Measurements from ENCODE around the gene BUB3.

Gene BUB3

DNA sequence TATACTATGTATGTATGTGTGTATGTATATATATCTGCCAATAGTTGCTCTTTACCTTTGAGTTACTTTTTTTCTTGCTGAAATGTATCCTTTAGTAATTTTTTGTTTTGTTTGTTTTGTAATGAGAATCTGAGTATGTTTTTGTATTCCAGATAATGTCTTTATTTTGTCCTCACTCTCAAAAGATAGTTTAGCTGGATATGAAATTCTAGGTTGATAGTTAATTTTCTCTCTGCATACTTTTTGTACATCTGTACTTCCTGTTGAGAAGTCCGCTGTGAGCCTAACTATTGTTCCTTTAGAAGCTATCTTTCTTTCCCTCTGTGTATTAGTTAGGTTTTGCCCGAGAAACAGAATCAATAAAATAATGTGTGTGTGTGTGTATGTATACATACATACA lies 29.5 kb downstream of the BUB3 start:
- no peaks in the 10 kb centered on the region for H3K79me2 ChIP-seq (ENCODE audit: insufficient read depth, low read length)
- no peaks in the 10 kb centered on the region for H3K9me2 ChIP-seq (replicated peaks; ENCODE audit: low read depth, low read length)
- no peaks in the 10 kb centered on the region for H4K20me1 ChIP-seq (ENCODE audit: insufficient read depth, low read length, poor library complexity, severe bottlenecking)
- no peak overlapping the region for H3K4me3 ChIP-seq (ENCODE audit: low read length, poor library complexity, severe bottlenecking)
- H3K4me2 ChIP-seq (ENCODE audit: low read depth, low read length, poor library complexity, severe bottlenecking): no peak overlapping the region
- H3K36me3 ChIP-seq (ENCODE audit: insufficient read depth, low read length): peaks cover 18% of the 10 kb centered on the region; the same call in 1 of the 2 replicates
- H3F3A ChIP-seq (ENCODE audit: low read depth): no peaks in the 10 kb centered on the region
- H3K9ac ChIP-seq (ENCODE audit: low read depth, low read length, poor library complexity, severe bottlenecking): no peak overlapping the region
- H2AFZ ChIP-seq (ENCODE audit: low read length): no peak overlapping the region
- H3K9me3 ChIP-seq (ENCODE audit: insufficient read depth, low read depth, low read length): peaks cover 6% of the 10 kb centered on the region; the same call in 1 of the 2 replicates
- H3K4me1 ChIP-seq (ENCODE audit: insufficient read depth, low read length, poor library complexity, severe bottlenecking): no peaks in the 10 kb centered on the region
- TF ChIP-seq EZH2phosphoT487 (IDR thresholded peaks at IDR 0.05; ENCODE audit: borderline replicate concordance): no peak
- TF ChIP-seq, protein P1, sequence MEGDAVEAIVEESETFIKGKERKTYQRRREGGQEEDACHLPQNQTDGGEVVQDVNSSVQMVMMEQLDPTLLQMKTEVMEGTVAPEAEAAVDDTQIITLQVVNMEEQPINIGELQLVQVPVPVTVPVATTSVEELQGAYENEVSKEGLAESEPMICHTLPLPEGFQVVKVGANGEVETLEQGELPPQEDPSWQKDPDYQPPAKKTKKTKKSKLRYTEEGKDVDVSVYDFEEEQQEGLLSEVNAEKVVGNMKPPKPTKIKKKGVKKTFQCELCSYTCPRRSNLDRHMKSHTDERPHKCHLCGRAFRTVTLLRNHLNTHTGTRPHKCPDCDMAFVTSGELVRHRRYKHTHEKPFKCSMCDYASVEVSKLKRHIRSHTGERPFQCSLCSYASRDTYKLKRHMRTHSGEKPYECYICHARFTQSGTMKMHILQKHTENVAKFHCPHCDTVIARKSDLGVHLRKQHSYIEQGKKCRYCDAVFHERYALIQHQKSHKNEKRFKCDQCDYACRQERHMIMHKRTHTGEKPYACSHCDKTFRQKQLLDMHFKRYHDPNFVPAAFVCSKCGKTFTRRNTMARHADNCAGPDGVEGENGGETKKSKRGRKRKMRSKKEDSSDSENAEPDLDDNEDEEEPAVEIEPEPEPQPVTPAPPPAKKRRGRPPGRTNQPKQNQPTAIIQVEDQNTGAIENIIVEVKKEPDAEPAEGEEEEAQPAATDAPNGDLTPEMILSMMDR (conservative IDR thresholded peaks at IDR 0.05; ENCODE audit: low read length): no peak
- no peaks in the 10 kb centered on the region for H3K27me3 ChIP-seq (ENCODE audit: insufficient read depth, low read length, poor library complexity, severe bottlenecking)

DNA sequence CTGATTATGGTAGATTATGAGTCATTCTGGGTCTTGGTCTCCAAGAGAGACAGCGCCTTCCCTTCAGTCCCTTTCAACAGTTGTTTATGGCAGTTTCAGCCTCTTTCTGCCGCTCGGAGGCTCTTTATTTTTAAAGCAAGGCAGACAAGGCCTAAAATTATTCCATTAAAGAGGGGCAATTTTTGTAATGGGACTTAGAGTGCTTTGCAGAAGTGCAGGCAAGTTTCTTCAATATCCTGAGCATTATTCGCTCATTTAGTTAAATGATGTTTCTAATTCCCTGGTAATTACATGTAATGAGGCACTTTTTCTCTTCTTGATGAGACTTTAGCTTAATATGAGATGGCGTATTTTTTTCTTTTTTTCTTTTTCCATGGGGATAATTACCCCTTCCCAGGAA lies 33.6 kb downstream of the BUB3 start:
- H3K4me1 ChIP-seq (ENCODE audit: insufficient read depth, low read length, poor library complexity, severe bottlenecking): no peaks in the 10 kb centered on the region

DNA sequence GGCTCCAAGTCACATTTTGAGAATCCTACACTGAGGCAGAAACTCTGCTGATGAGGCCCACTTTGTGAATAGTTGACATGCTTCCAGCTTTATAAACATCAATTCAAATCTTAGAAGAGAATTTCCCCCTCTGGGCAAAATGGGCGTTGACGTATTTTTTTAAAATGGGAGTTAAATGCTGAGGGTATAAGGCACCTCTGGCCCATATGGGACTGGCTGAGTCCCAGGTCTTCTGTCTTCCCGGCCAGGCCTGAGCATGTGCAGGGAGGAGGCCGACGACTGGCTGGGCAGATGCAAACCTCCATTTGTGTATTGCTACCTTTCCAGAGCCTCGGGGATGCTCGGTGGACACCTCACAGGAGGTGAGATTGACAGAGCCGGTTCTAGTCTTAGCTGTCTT lies 37.7 kb downstream of the BUB3 start:
- Histone ChIP-seq H2AFZ (ENCODE audit: low read length) (no peak overlapping the region), H3F3A (ENCODE audit: low read depth) (no peaks in the 10 kb centered on the region), H3K4me2 (ENCODE audit: low read depth, low read length, poor library complexity, severe bottlenecking) (no peak overlapping the region), H3K4me3 (ENCODE audit: low read length, poor library complexity, severe bottlenecking) (no peak overlapping the region), H3K4me1 (ENCODE audit: insufficient read depth, low read length, poor library complexity, severe bottlenecking) (no peaks in the 10 kb centered on the region), H3K79me2 (ENCODE audit: insufficient read depth, low read length) (no peaks in the 10 kb centered on the region), H3K9ac (ENCODE audit: low read depth, low read length, poor library complexity, severe bottlenecking) (no peak overlapping the region), H4K20me1 (ENCODE audit: insufficient read depth, low read length, poor library complexity, severe bottlenecking) (peaks cover 3% of the 10 kb centered on the region), H3K27me3 (ENCODE audit: insufficient read depth, low read length, poor library complexity, severe bottlenecking) (no peaks in the 10 kb centered on the region), H3K36me3 (ENCODE audit: insufficient read depth, low read length) (peaks cover 9% of the 10 kb centered on the region; the same call in 1 of the 2 replicates), H3K9me3 (ENCODE audit: insufficient read depth, low read depth, low read length) (no peaks in the 10 kb centered on the region), H3K9me2 (replicated peaks; ENCODE audit: low read depth, low read length) (no peaks in the 10 kb centered on the region)
- no peak for TF ChIP-seq EZH2phosphoT487 (IDR thresholded peaks at IDR 0.05; ENCODE audit: borderline replicate concordance)
- TF ChIP-seq, protein P1 (conservative IDR thresholded peaks at IDR 0.05; ENCODE audit: low read length): no peak

More for the DNA sequence above, 33.6 kb downstream of the BUB3 start:
- peaks cover 27% of the 10 kb centered on the region; the same call in 1 of the 2 replicates for H3K36me3 ChIP-seq (ENCODE audit: insufficient read depth, low read length)
- H3F3A ChIP-seq (ENCODE audit: low read depth): no peaks in the 10 kb centered on the region
- H3K27me3 ChIP-seq (ENCODE audit: insufficient read depth, low read length, poor library complexity, severe bottlenecking): no peaks in the 10 kb centered on the region
- no peak overlapping the region for H3K4me2 ChIP-seq (ENCODE audit: low read depth, low read length, poor library complexity, severe bottlenecking)
- no peaks in the 10 kb centered on the region for H3K79me2 ChIP-seq (ENCODE audit: insufficient read depth, low read length)
- H3K9me2 ChIP-seq (replicated peaks; ENCODE audit: low read depth, low read length): no peaks in the 10 kb centered on the region
- no peak overlapping the region for H3K4me3 ChIP-seq (ENCODE audit: low read length, poor library complexity, severe bottlenecking)
- H4K20me1 ChIP-seq (ENCODE audit: insufficient read depth, low read length, poor library complexity, severe bottlenecking): no peaks in the 10 kb centered on the region
- H2AFZ ChIP-seq (ENCODE audit: low read length): no peak overlapping the region
- TF ChIP-seq EZH2phosphoT487 (IDR thresholded peaks at IDR 0.05; ENCODE audit: borderline replicate concordance): no peak
- H3K9me3 ChIP-seq (ENCODE audit: insufficient read depth, low read depth, low read length): peaks cover 6% of the 10 kb centered on the region; the same call in 1 of the 2 replicates
- H3K9ac ChIP-seq (ENCODE audit: low read depth, low read length, poor library complexity, severe bottlenecking): no peak overlapping the region

DNA sequence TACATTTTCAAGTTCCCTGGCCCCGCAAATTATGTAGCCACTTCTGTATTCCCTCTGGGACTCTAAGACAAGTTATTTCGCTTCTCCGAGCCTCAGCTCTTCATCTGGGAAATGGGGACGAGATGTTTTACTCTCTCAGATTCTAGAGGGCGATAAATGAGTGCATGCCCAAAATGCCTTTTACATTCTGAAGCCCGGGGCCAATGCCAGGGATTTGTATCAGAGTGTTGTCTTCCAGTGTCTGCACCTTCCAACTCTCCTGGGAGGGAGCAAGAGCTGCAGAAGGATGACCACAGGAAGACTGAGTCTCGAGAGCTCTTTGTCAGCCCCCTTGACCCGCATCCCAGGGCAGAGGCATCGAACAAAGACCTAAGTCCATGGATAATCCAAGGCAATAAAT lies 39.9 kb downstream of the BUB3 start:
- TF ChIP-seq, protein P1 (conservative IDR thresholded peaks at IDR 0.05; ENCODE audit: low read length): no peak
- no peak for TF ChIP-seq EZH2phosphoT487 (IDR thresholded peaks at IDR 0.05; ENCODE audit: borderline replicate concordance)
- Histone ChIP-seq H3K36me3 (ENCODE audit: insufficient read depth, low read length) (peaks cover 9% of the 10 kb centered on the region; the same call in 1 of the 2 replicates), H3K27me3 (ENCODE audit: insufficient read depth, low read length, poor library complexity, severe bottlenecking) (no peaks in the 10 kb centered on the region), H3K79me2 (ENCODE audit: insufficient read depth, low read length) (no peaks in the 10 kb centered on the region), H3K9me3 (ENCODE audit: insufficient read depth, low read depth, low read length) (no peaks in the 10 kb centered on the region), H3F3A (ENCODE audit: low read depth) (no peaks in the 10 kb centered on the region), H2AFZ (ENCODE audit: low read length) (no peak overlapping the region), H3K4me1 (ENCODE audit: insufficient read depth, low read length, poor library complexity, severe bottlenecking) (no peaks in the 10 kb centered on the region), H4K20me1 (ENCODE audit: insufficient read depth, low read length, poor library complexity, severe bottlenecking) (peaks cover 3% of the 10 kb centered on the region), H3K9me2 (replicated peaks; ENCODE audit: low read depth, low read length) (no peaks in the 10 kb centered on the region), H3K4me2 (ENCODE audit: low read depth, low read length, poor library complexity, severe bottlenecking) (no peak overlapping the region), H3K9ac (ENCODE audit: low read depth, low read length, poor library complexity, severe bottlenecking) (no peak overlapping the region), H3K4me3 (ENCODE audit: low read length, poor library complexity, severe bottlenecking) (no peak overlapping the region)
